BLaER1 (cell line): ENCODE measurements around the gene LPIN3.

Experiments used
- H3K27ac ChIP-seq: shearing (Covaris generic); formaldehyde crosslinking; 2 replicates; pipeline ENCODE4 v1.8.1; 2022
- H3K27me3 ChIP-seq: shearing (Covaris generic); formaldehyde crosslinking; 2 replicates; pipeline ENCODE4 v1.8.1; 2022
- H3K36me3 ChIP-seq: shearing (Covaris generic); formaldehyde crosslinking; 2 replicates; pipeline ENCODE4 v1.8.1; 2022
- H3K4me1 ChIP-seq: shearing (Covaris generic); formaldehyde crosslinking; 2 replicates; pipeline ENCODE4 v1.8.1; 2022
- H3K4me2 ChIP-seq: shearing (Covaris generic); formaldehyde crosslinking; 2 replicates; pipeline ENCODE4 v1.8.1; 2022
- H3K4me3 ChIP-seq: shearing (Covaris generic); formaldehyde crosslinking; 2 replicates; pipeline ENCODE4 v1.8.1; 2022
- H3K9ac ChIP-seq: shearing (Covaris generic); formaldehyde crosslinking; 2 replicates; pipeline ENCODE4 v1.8.1; 2022
- H3K9me3 ChIP-seq: shearing (Covaris generic); formaldehyde crosslinking; 2 replicates; pipeline ENCODE4 v1.8.1; 2022
- H4K20me1 ChIP-seq: shearing (Covaris generic); formaldehyde crosslinking; 2 replicates; pipeline ENCODE4 v1.8.1; 2022
- Cebpa-rat ChIP-seq: shearing (Covaris generic); IDR thresholded peaks from 2 replicates; pipeline ENCODE4 v1.8.1; 2022

Gene LPIN3

GRCh38 chr20:41391587-41392001 lies 51.0 kb downstream of the LPIN3 start:
- peaks cover 7% of the 10 kb centered on the region; the same call in 1 of the 2 replicates for H3K4me1 ChIP-seq
- no peaks in the 10 kb centered on the region for H4K20me1 ChIP-seq
- no peak overlapping the region for H3K9ac ChIP-seq
- no peak overlapping the region for H3K27ac ChIP-seq
- H3K9me3 ChIP-seq = no peaks in the 10 kb centered on the region
- no peak overlapping the region for H3K4me3 ChIP-seq
- no peak overlapping the region for H3K4me2 ChIP-seq
- H3K36me3 ChIP-seq = no peaks in the 10 kb centered on the region
- H3K27me3 ChIP-seq = no peaks in the 10 kb centered on the region
- no peak for TF ChIP-seq Cebpa-rat

- H3K4me2 ChIP-seq = no peak overlapping the region
- H3K4me1 ChIP-seq = peaks cover under 1% of the 10 kb centered on the region; the same call in 1 of the 2 replicates
- H3K9me3 ChIP-seq = no peaks in the 10 kb centered on the region
- H3K36me3 ChIP-seq = no peaks in the 10 kb centered on the region
- no peaks in the 10 kb centered on the region for H3K27me3 ChIP-seq
- H4K20me1 ChIP-seq = no peaks in the 10 kb centered on the region
- no peak overlapping the region for H3K9ac ChIP-seq
- H3K4me3 ChIP-seq = no peak overlapping the region
- no peak overlapping the region for H3K27ac ChIP-seq
- no peak for TF ChIP-seq Cebpa-rat
These were observed 51.7 kb downstream of the LPIN3 start for GRCh38 chr20:41392295-41392694.

- Histone ChIP-seq H3K36me3 (no peaks in the 10 kb centered on the region), H3K27ac (no peak overlapping the region), H3K4me2 (no peak overlapping the region), H3K9ac (no peak overlapping the region), H4K20me1 (no peaks in the 10 kb centered on the region), H3K4me3 (no peak overlapping the region), H3K4me1 (no peaks in the 10 kb centered on the region), H3K27me3 (no peaks in the 10 kb centered on the region), H3K9me3 (no peaks in the 10 kb centered on the region)
- no peak for TF ChIP-seq Cebpa-rat
These were observed 52.5 kb downstream of the LPIN3 start for GRCh38 chr20:41392871-41393704.

GRCh38 chr20:41393705-41394066 lies 53.1 kb downstream of the LPIN3 start:
- H3K4me2 ChIP-seq = no peak overlapping the region

GRCh38 chr20:41394081-41394480 lies 53.5 kb downstream of the LPIN3 start:
- H3K4me2 ChIP-seq = no peak overlapping the region
- H3K27me3 ChIP-seq = no peaks in the 10 kb centered on the region
- H3K9me3 ChIP-seq = no peaks in the 10 kb centered on the region
- no peak overlapping the region for H3K4me3 ChIP-seq
- H3K36me3 ChIP-seq = no peaks in the 10 kb centered on the region
- no peak for TF ChIP-seq Cebpa-rat
- H3K27ac ChIP-seq = no peak overlapping the region
- H3K4me1 ChIP-seq = no peaks in the 10 kb centered on the region
- no peak overlapping the region for H3K9ac ChIP-seq
- no peaks in the 10 kb centered on the region for H4K20me1 ChIP-seq

More at GRCh38 chr20:41393705-41394066, 53.1 kb downstream of the LPIN3 start:
- no peaks in the 10 kb centered on the region for H4K20me1 ChIP-seq
- no peaks in the 10 kb centered on the region for H3K4me1 ChIP-seq
- no peak for TF ChIP-seq Cebpa-rat
- H3K27ac ChIP-seq = no peak overlapping the region
- H3K36me3 ChIP-seq = no peaks in the 10 kb centered on the region
- no peak overlapping the region for H3K9ac ChIP-seq
- no peak overlapping the region for H3K4me3 ChIP-seq
- H3K27me3 ChIP-seq = no peaks in the 10 kb centered on the region
- no peaks in the 10 kb centered on the region for H3K9me3 ChIP-seq

- H4K20me1 ChIP-seq = no peaks in the 10 kb centered on the region
- no peaks in the 10 kb centered on the region for H3K4me1 ChIP-seq
- H3K4me3 ChIP-seq = no peak overlapping the region
- H3K9me3 ChIP-seq = no peaks in the 10 kb centered on the region
- no peak overlapping the region for H3K4me2 ChIP-seq
- H3K9ac ChIP-seq = no peak overlapping the region
- no peaks in the 10 kb centered on the region for H3K36me3 ChIP-seq
- H3K27ac ChIP-seq = no peak overlapping the region
- H3K27me3 ChIP-seq = no peaks in the 10 kb centered on the region
- TF ChIP-seq Cebpa-rat = no peak
These were observed 54.5 kb downstream of the LPIN3 start for GRCh38 chr20:41394931-41395666.

GRCh38 chr20:41395667-41396664 lies 55.3 kb downstream of the LPIN3 start:
- Histone ChIP-seq H3K4me1 (no peaks in the 10 kb centered on the region), H3K27me3 (no peaks in the 10 kb centered on the region), H3K9ac (no peak overlapping the region), H3K9me3 (no peaks in the 10 kb centered on the region), H3K4me2 (no peak overlapping the region), H3K4me3 (no peak overlapping the region), H3K36me3 (no peaks in the 10 kb centered on the region), H4K20me1 (no peaks in the 10 kb centered on the region), H3K27ac (no peak overlapping the region)
- no peak for TF ChIP-seq Cebpa-rat

GRCh38 chr20:41398408-41398807 lies 57.8 kb downstream of the LPIN3 start:
- H3K36me3 ChIP-seq = peaks cover 18% of the 10 kb centered on the region
- no peaks in the 10 kb centered on the region for H3K4me1 ChIP-seq
- TF ChIP-seq Cebpa-rat = no peak
- H4K20me1 ChIP-seq = no peaks in the 10 kb centered on the region
- no peak overlapping the region for H3K4me3 ChIP-seq
- H3K27ac ChIP-seq = no peak overlapping the region
- no peak overlapping the region for H3K9ac ChIP-seq
- H3K4me2 ChIP-seq = no peak overlapping the region
- H3K9me3 ChIP-seq = no peaks in the 10 kb centered on the region
- H3K27me3 ChIP-seq = no peaks in the 10 kb centered on the region

- Histone ChIP-seq H3K9me3 (no peaks in the 10 kb centered on the region), H4K20me1 (peaks cover 26% of the 10 kb centered on the region), H3K4me3 (no peak overlapping the region), H3K4me1 (peaks cover 24% of the 10 kb centered on the region), H3K27me3 (no peaks in the 10 kb centered on the region), H3K9ac (no peak overlapping the region), H3K36me3 (peaks cover 62% of the 10 kb centered on the region), H3K4me2 (no peak overlapping the region), H3K27ac (no peak overlapping the region)
- TF ChIP-seq Cebpa-rat = no peak
These were observed 63.0 kb downstream of the LPIN3 start for GRCh38 chr20:41403604-41404003.
